NCI-H2227 treated with DMSO at 0.1 percent for 48 hours (cell line): ENCODE results near the gene URM1.

Source experiments
- DNase-seq: peaks from one replicate; lab custom pipeline; 2025; lab: John Stamatoyannopoulos, UW

The URM1 gene

DNA sequence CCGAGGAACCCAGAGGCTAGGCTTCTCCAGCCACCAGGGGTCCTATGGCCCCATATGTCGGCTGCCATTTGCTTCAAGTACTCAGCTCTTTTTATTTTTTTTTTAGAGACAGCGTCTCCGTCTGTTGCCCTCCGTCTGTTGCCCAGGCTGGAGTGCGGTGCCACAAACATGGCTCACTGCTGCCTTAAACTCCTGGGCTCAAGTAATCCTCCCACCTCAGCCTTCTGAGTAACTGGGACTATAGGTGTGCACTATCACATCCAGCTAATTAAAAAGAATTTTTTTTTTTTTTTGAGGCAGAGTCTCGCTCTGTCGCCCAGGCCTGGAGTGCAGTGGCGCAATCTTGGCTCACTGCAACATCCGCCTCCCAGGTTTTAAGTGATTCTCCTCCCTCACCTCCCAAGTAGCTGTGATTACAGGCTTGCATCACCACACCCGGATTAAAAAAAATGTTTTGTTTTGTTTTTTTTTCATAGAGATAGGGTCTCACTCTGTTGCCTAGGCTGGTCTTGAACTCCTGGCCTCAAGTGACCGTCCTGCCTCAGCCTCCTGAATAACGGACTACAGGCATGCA, 58.4 kb downstream of the URM1 start:
- no peak for DNase-seq

DNA sequence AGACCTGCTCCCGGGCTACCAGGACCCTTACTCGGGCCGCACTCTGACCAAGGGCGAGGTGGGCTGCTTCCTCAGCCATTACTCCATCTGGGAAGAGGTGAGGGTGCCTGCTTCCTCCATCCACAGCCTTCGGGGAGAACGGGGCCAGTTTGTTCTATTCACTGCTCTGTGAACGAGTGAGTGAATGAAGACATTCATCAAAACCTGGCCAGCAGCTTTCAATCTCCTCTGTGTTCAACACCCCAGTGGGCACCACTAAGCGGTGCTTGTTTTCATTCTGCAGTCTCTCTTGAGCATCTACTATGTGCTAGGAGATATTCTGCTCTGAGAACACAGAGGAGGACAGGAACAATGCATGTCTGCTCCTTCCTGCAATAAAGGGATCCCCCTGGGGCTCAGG, 60.0 kb downstream of the URM1 start:
- DNase-seq = no peak

GRCh38 chr9:128434340-128434739, 63.2 kb downstream of the URM1 start:
- no peak for DNase-seq

- DNase-seq = no peak
Observed at GRCh38 chr9:128435611-128436010, 64.4 kb downstream of the URM1 start.

GRCh38 chr9:128438343-128439109, 67.4 kb downstream of the URM1 start:
- peak; percentile 22 for DNase-seq

GRCh38 chr9:128439273-128439672, 68.1 kb downstream of the URM1 start:
- DNase-seq = no peak
